ENCODE results near the gene SRMS.

SRMS gene

GRCh38 chr20:63534831-63535651 lies 12.5 kb downstream of the SRMS start:
- no peak for DNase-seq (ENCODE audit: low spot score)
- in situ Hi-C loops (cut with MboI; ENCODE audit: low pct_unique_long_range_greater_than_20kb, low sequenced_read_pairs, unreplicated experiment): no loop called here
- no peak for TF ChIP-seq CTCF (IDR thresholded peaks at IDR 0.05; ENCODE audit: extremely low read depth, insufficient read depth, missing control alignments)

- DNase-seq (ENCODE audit: low spot score): no peak
- no peak for TF ChIP-seq CTCF (IDR thresholded peaks at IDR 0.05; ENCODE audit: extremely low read depth, insufficient read depth, missing control alignments)
- in situ Hi-C loops (cut with MboI; ENCODE audit: low pct_unique_long_range_greater_than_20kb, low sequenced_read_pairs, unreplicated experiment): no loop called here
Observed at GRCh38 chr20:63534427-63534830, 13.1 kb downstream of the SRMS start.

GRCh38 chr20:63533871-63534393 lies 13.6 kb downstream of the SRMS start:
- TF ChIP-seq CTCF (IDR thresholded peaks at IDR 0.05; ENCODE audit: extremely low read depth, insufficient read depth, missing control alignments): no peak
- no peak for DNase-seq (ENCODE audit: low spot score)
- in situ Hi-C loops (cut with MboI; ENCODE audit: low pct_unique_long_range_greater_than_20kb, low sequenced_read_pairs, unreplicated experiment): no loop called here

- DNase-seq (ENCODE audit: low spot score): no peak
- TF ChIP-seq CTCF (IDR thresholded peaks at IDR 0.05; ENCODE audit: extremely low read depth, insufficient read depth, missing control alignments): no peak
- in situ Hi-C loops (cut with MboI; ENCODE audit: low pct_unique_long_range_greater_than_20kb, low sequenced_read_pairs, unreplicated experiment): no loop called here
Observed at GRCh38 chr20:63533388-63533787, 14.2 kb downstream of the SRMS start.

GRCh38 chr20:63532449-63532971 lies 15.0 kb downstream of the SRMS start:
- TF ChIP-seq CTCF (IDR thresholded peaks at IDR 0.05; ENCODE audit: extremely low read depth, insufficient read depth, missing control alignments): no peak
- in situ Hi-C loops (cut with MboI; ENCODE audit: low pct_unique_long_range_greater_than_20kb, low sequenced_read_pairs, unreplicated experiment): no loop called here

GRCh38 chr20:63531686-63532448 lies 15.7 kb downstream of the SRMS start:
- in situ Hi-C loops (cut with MboI; ENCODE audit: low pct_unique_long_range_greater_than_20kb, low sequenced_read_pairs, unreplicated experiment): no loop called here
- no peak for TF ChIP-seq CTCF (IDR thresholded peaks at IDR 0.05; ENCODE audit: extremely low read depth, insufficient read depth, missing control alignments)
- DNase-seq (ENCODE audit: low spot score): no peak

More at GRCh38 chr20:63532449-63532971, 15.0 kb downstream of the SRMS start:
- DNase-seq (ENCODE audit: low spot score): no peak

All from GM13977 (cell line).